H1 (cell line): Measurements from ENCODE around the gene GID4. TPM values are rescaled to one million over a fixed set of nuclear protein-coding genes. Genes with fewer than 3 reads are reported as not detected.

Experiments
- CTBP2 ChIP-seq: IDR thresholded peaks from 2 replicates; pipeline ENCODE4 v1.7.0; 2011; ENCODE audit warnings: borderline replicate concordance, mild to moderate bottlenecking, moderate library complexity, mixed read lengths, low read length; ENCODE audit not compliant: insufficient read depth, insufficient read length
- EGR1 ChIP-seq: IDR thresholded peaks from 2 replicates; pipeline ENCODE4 v1.6.1; 2011; ENCODE audit warnings: low read depth, low read length, borderline replicate concordance
- EP300 ChIP-seq, 2 experiments: IDR thresholded peaks; 1 replicate in 1 of 2; 2 replicates in 1 of 2; pipeline ENCODE4 v1.6.1; 2011 to 2012; ENCODE audit warnings: low read depth in 2 of 2, low read length in 2 of 2, mild to moderate bottlenecking in 2 of 2, borderline replicate concordance in 1 of 2, inconsistent platforms in 1 of 2, moderate library complexity in 1 of 2
- FOSL1 ChIP-seq: IDR thresholded peaks from 2 replicates; pipeline ENCODE4 v1.6.1; 2011; ENCODE audit warnings: mild to moderate bottlenecking, low read depth, low read length, moderate library complexity; ENCODE audit not compliant: insufficient read depth
- HDAC2 ChIP-seq, 2 experiments: fragments of 300-600 bp in 1 of 2; sonication (generic) in 1 of 2; IDR thresholded peaks; 2 replicates each; pipeline ENCODE4 v1.6.1; 2011 to 2012; ENCODE audit warnings: low read depth in 2 of 2, low read length in 2 of 2, mild to moderate bottlenecking in 2 of 2, moderate library complexity in 2 of 2, borderline replicate concordance in 1 of 2, inconsistent platforms in 1 of 2
- NRF1 ChIP-seq: IDR thresholded peaks from 2 replicates; pipeline ENCODE4 v1.6.1; 2011; ENCODE audit warnings: mild to moderate bottlenecking, low read depth, low read length, improper control_type of control experiment
- RFX5 ChIP-seq: IDR thresholded peaks from 2 replicates; pipeline ENCODE4 v1.6.1; 2011; ENCODE audit warnings: low read depth, low read length, improper control_type of control experiment, borderline replicate concordance
- SAP30 ChIP-seq: fragments of 300-600 bp; sonication (generic); IDR thresholded peaks from 2 replicates; pipeline ENCODE4 v1.7.1; 2012; ENCODE audit warnings: low read length, moderate library complexity, mild to moderate bottlenecking, inconsistent platforms; ENCODE audit not compliant: insufficient read depth, insufficient replicate concordance
- SRF ChIP-seq: IDR thresholded peaks from 2 replicates; pipeline ENCODE4 v1.6.1; 2011; ENCODE audit warnings: mild to moderate bottlenecking, low read depth, low read length, moderate library complexity
- TBP ChIP-seq: IDR thresholded peaks from 2 replicates; pipeline ENCODE4 v1.6.1; 2011; ENCODE audit warnings: low read depth, low read length, improper control_type of control experiment
- polyA plus RNA-seq, 7 experiments: library from polyadenylated mRNA; depleted of rRNA in 3 of 7; stranded (reverse) in 5 of 7; unstranded in 2 of 7; fragments of >200 nt in 5 of 7; fragments of 200-250 nt in 2 of 7; gene quantifications; 1 replicate in 5 of 7; 2 replicates in 1 of 7; 4 replicates in 1 of 7; pipeline versions ENCODE4 v1.2.1 to v1.2.3, GENCODE V29; 2011 to 2013; ENCODE audit warnings: missing spikeins in 2 of 7, mixed read lengths in 2 of 7
- total RNA-seq: library from RNA; stranded (reverse); fragmentation: NEBNext Ultra II Directional; extraction: Animal tissue kit (Norgen Biotek cat#: 25700); gene quantifications from 2 replicates; pipeline ENCODE4 v1.2.1, GENCODE V29; 2021

GID4 gene
- total and polyA plus RNA-seq, 2 of the 8 experiments (the other 6 are each of a cell fraction or from before 2014, with no cell fraction given) = 5.6 to 15.0 TPM

DNA sequence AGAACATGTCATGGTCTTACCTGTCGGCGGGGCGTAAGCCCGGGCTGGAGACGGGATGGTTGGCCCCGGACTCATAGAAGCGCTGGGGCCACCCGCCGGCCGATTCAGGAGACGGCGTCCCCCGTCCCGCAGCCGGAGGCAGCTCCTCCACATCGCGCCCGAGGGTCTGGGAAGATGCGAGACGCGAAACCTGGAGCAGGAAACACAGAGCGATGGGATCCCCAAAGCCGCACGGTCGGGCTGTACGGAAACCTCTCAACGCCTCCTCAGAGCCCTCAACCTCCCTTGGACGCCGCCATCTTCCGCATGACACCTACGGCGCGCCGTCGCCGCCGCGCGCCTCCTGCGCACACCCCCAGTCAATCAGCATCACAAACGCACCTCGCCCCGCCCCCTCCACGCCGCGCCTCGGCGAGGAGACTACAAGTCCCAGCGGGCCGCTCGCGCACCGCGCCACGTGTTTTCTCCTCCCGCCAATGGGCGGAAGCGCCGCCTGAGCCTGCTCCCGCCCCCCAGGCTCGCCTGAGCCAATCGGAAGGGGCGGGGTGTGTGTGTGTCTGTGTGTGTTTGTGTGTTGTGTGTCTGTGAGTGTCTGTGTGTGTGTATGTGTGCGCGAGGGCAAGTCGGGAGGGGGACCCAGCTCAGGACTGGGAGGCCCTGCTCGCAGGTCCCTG is at the start of gene GID4, which contains the start of gene ATPAF2 (continued):
- TF ChIP-seq RFX5 = no peak
- TF ChIP-seq FOSL1 = no peak
- no peak for TF ChIP-seq CTBP2
- no peak for TF ChIP-seq EGR1
- 0 out of 2 replicates have a peak, but pooled peaks have one; percentile 37 for TF ChIP-seq SRF
- 0 out of 4 replicates have a peak, but pooled peaks of 1 of the 2 experiments have one; percentile 32 for TF ChIP-seq HDAC2 (IDR thresholded peaks at IDR 0.05; ENCODE audit: borderline replicate concordance in 1 of 2, low read depth in 2 of 2, low read length in 2 of 2)
- TF ChIP-seq EP300 (IDR thresholded peaks at IDR 0.05; ENCODE audit: borderline replicate concordance in 1 of 2, low read depth in 2 of 2, low read length in 2 of 2) = no peak
- peak; percentile 45 for TF ChIP-seq NRF1
- TF ChIP-seq TBP = peak; percentile 72
- no peak for TF ChIP-seq SAP30
